ENCODE data around the gene UQCRC1. TPM values are rescaled to one million over a fixed set of nuclear protein-coding genes. Genes with fewer than 3 reads are reported as not detected.

UQCRC1 gene
- total RNA-seq, 1 donor from 2014 or later: 240 TPM

- Histone ChIP-seq H3K4me2 (peak overlapping the region; percentile 70), H3K27ac (no peak overlapping the region), H4K20me1 (ENCODE audit: low read depth) (no peaks in the 10 kb centered on the region), H3K9me3 (ENCODE audit: low read depth) (no peaks in the 10 kb centered on the region), H3K4me1 (peaks cover 35% of the 10 kb centered on the region), H3K79me2 (ENCODE audit: low read depth) (peaks cover 2% of the 10 kb centered on the region), H3F3A (ENCODE audit: low read depth) (peaks cover 30% of the 10 kb centered on the region), H3K9ac (no peak overlapping the region), H2AFZ (replicated peaks) (no peak overlapping the region), H3K36me3 (no peaks in the 10 kb centered on the region), H3K27me3 (no peaks in the 10 kb centered on the region), H3K4me3 (peak overlapping the region; percentile 30)
- Mint-ChIP-seq H3K27ac (peak overlapping the region; percentile 94), H3K27me3 (ENCODE audit: insufficient read depth, low read depth) (peaks cover 13% of the 10 kb centered on the region), H3K9me3 (no peaks in the 10 kb centered on the region), H3K4me3 (peak overlapping the region; percentile 57), H3K36me3 (no peaks in the 10 kb centered on the region), H3K4me1 (peaks cover 50% of the 10 kb centered on the region)
- DNase-seq (ENCODE audit: low spot score): peak; percentile 89
- TF ChIP-seq EZH2 (IDR thresholded peaks at IDR 0.05) (no peak), EZH2phosphoT487 (IDR thresholded peaks at IDR 0.05) (no peak), CTCF (IDR thresholded peaks at IDR 0.05) (peak; percentile 48)
Measured at GRCh38 chr3:48561045-48561736, 48.3 kb downstream of the UQCRC1 start.

GRCh38 chr3:48560648-48561018 is 48.8 kb downstream of the UQCRC1 start:
- no peak overlapping the region for H3K27ac ChIP-seq
- no peaks in the 10 kb centered on the region for H3K36me3 Mint-ChIP-seq
- peaks cover 8% of the 10 kb centered on the region for H3K79me2 ChIP-seq (ENCODE audit: low read depth)
- peak overlapping the region; percentile 75 for H3K4me3 Mint-ChIP-seq
- no peak for DNase-seq (ENCODE audit: low spot score)
- no peak overlapping the region for H3K9ac ChIP-seq
- no peaks in the 10 kb centered on the region for H3K9me3 ChIP-seq (ENCODE audit: low read depth)
- H3K27me3 ChIP-seq: no peaks in the 10 kb centered on the region
- H3K4me2 ChIP-seq: peak overlapping the region; percentile 70
- no peaks in the 10 kb centered on the region for H3K36me3 ChIP-seq
- peaks cover 13% of the 10 kb centered on the region for H3K27me3 Mint-ChIP-seq (ENCODE audit: insufficient read depth, low read depth)
- H3K4me1 Mint-ChIP-seq: peaks cover 54% of the 10 kb centered on the region
- peaks cover 40% of the 10 kb centered on the region for H3K4me1 ChIP-seq
- H3K27ac Mint-ChIP-seq: peak overlapping the region; percentile 97
- no peaks in the 10 kb centered on the region for H4K20me1 ChIP-seq (ENCODE audit: low read depth)
- H3K9me3 Mint-ChIP-seq: no peaks in the 10 kb centered on the region
- H2AFZ ChIP-seq (replicated peaks): no peak overlapping the region
- peak overlapping the region; percentile 30 for H3K4me3 ChIP-seq
- H3F3A ChIP-seq (ENCODE audit: low read depth): peaks cover 30% of the 10 kb centered on the region
- TF ChIP-seq EZH2phosphoT487 (IDR thresholded peaks at IDR 0.05) (no peak), CTCF (IDR thresholded peaks at IDR 0.05) (no peak), EZH2 (IDR thresholded peaks at IDR 0.05) (no peak)

DNA sequence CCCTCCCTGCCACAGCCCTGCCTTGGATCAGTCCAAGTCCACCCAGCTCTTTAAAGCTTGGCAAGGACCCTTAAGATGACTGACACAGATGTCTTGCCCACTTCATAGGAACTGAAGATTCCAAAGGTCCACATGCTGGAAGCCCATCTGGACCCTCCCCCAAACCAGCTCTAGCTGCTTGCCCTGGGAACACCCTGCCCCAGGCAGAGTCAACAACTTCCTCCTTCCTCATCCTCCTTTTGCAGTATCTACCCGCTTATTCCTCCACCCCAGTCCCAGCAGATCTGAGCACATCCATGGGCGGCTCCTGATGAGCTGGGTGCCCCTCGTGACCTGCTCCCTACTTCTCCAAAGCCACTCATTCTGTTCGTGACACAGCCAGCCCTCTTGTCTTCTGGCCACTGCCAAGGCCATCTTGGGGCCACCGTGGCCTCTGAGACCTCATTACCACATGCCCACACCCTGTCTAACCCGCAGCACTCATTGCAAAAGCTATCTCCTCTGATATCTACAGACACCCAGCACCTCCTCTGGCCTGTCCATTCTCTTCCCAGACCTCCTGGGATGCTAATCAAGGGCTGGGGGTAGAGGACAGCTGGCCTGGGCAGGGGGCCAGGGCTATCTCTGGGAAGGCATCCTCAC is 50.8 kb downstream of the UQCRC1 start:
- Histone ChIP-seq H3K9ac (no peak overlapping the region), H4K20me1 (ENCODE audit: low read depth) (peaks cover 17% of the 10 kb centered on the region), H3K27ac (no peak overlapping the region), H3K9me3 (ENCODE audit: low read depth) (no peaks in the 10 kb centered on the region), H3K27me3 (no peaks in the 10 kb centered on the region), H3K4me2 (no peak overlapping the region), H2AFZ (replicated peaks) (no peak overlapping the region), H3F3A (ENCODE audit: low read depth) (peaks cover 28% of the 10 kb centered on the region), H3K4me1 (peaks cover 49% of the 10 kb centered on the region), H3K36me3 (no peaks in the 10 kb centered on the region), H3K4me3 (no peak overlapping the region), H3K79me2 (ENCODE audit: low read depth) (peaks cover 28% of the 10 kb centered on the region)
- H3K4me3 Mint-ChIP-seq: peak overlapping the region; percentile 51
- H3K36me3 Mint-ChIP-seq: peaks cover 4% of the 10 kb centered on the region
- H3K27ac Mint-ChIP-seq: peak overlapping the region; percentile 94
- no peaks in the 10 kb centered on the region for H3K9me3 Mint-ChIP-seq
- peaks cover 12% of the 10 kb centered on the region for H3K27me3 Mint-ChIP-seq (ENCODE audit: insufficient read depth, low read depth)
- TF ChIP-seq EZH2 (IDR thresholded peaks at IDR 0.05): no peak
- no peak for TF ChIP-seq EZH2phosphoT487 (IDR thresholded peaks at IDR 0.05)
- TF ChIP-seq CTCF (IDR thresholded peaks at IDR 0.05): no peak
- H3K4me1 Mint-ChIP-seq: peaks cover 62% of the 10 kb centered on the region
- no peak for DNase-seq (ENCODE audit: low spot score)
